ENCODE data around the gene SUFU.
"Not testable (repeated sequence)": the region's sequence is repeated elsewhere in the genome, so short reads cannot be mapped to it uniquely, and the experiment has no call there.

SUFU gene

DNA sequence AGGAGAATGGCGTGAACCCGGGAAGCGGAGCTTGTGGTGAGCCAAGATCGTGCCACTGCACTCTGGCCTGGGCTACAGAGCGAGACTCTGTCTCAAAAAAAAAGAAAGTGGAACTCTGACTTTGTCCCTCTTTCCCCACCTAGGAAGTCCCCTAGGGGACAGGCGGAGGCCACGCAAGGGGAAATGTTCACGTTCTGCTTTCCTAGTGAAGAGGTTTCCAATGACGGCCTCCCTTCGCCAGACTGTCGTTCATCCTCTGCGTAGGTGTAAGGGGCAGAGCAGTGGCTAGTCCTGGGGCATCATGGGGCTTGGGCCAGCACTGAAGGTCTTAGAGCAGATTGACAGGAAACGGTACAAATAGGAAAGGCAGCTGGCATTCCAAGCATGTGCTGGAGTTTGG, 30.6 kb downstream of the SUFU start:
- no peak overlapping the region for H3K4me3 ChIP-seq (ENCODE audit: insufficient read depth, low read depth, low read length, poor library complexity, severe bottlenecking)
- no peaks in the 10 kb centered on the region for H3K27me3 ChIP-seq (replicated peaks; ENCODE audit: control insufficient read depth, insufficient read depth, low read length, poor library complexity, severe bottlenecking)
- no peaks in the 10 kb centered on the region for H3K4me1 ChIP-seq (ENCODE audit: control insufficient read depth, insufficient read depth, low read length, poor library complexity, severe bottlenecking)
- H3K36me3 ChIP-seq (ENCODE audit: control insufficient read depth, insufficient read depth, low read length): peaks cover 9% of the 10 kb centered on the region
- no peak overlapping the region for H3K27ac ChIP-seq (ENCODE audit: insufficient read depth, low read length, poor library complexity, severe bottlenecking)
- no peaks in the 10 kb centered on the region for H3K9me3 ChIP-seq (ENCODE audit: control insufficient read depth, low read length)
- no peak for DNase-seq

DNA sequence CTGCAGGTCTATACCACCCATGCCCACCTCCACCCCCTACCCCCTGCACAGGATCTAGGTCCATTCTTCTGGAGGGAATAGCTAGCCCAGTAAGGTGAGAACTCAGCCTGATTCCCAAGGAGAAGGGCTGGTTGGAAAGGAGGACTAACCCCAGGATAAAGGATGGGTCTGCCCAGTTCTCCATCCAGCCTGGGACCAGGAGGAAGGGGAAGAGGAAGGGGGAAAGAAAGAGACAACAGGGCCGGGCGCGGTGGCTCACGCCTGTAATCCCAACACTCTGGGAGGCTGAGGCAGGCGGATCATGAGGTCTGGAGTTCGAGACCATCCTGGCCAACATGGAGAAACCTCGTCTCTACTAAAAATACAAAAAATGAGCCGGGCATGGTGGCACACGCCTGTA, 31.2 kb downstream of the SUFU start:
- not testable (repeated sequence) for H3K4me3 ChIP-seq (ENCODE audit: insufficient read depth, low read depth, low read length, poor library complexity, severe bottlenecking); DNase-seq; H3K27ac ChIP-seq (ENCODE audit: insufficient read depth, low read length, poor library complexity, severe bottlenecking); H3K36me3 ChIP-seq (ENCODE audit: control insufficient read depth, insufficient read depth, low read length); H3K4me1 ChIP-seq (ENCODE audit: control insufficient read depth, insufficient read depth, low read length, poor library complexity, severe bottlenecking); H3K9me3 ChIP-seq (ENCODE audit: control insufficient read depth, low read length); H3K27me3 ChIP-seq (replicated peaks; ENCODE audit: control insufficient read depth, insufficient read depth, low read length, poor library complexity, severe bottlenecking)

DNA sequence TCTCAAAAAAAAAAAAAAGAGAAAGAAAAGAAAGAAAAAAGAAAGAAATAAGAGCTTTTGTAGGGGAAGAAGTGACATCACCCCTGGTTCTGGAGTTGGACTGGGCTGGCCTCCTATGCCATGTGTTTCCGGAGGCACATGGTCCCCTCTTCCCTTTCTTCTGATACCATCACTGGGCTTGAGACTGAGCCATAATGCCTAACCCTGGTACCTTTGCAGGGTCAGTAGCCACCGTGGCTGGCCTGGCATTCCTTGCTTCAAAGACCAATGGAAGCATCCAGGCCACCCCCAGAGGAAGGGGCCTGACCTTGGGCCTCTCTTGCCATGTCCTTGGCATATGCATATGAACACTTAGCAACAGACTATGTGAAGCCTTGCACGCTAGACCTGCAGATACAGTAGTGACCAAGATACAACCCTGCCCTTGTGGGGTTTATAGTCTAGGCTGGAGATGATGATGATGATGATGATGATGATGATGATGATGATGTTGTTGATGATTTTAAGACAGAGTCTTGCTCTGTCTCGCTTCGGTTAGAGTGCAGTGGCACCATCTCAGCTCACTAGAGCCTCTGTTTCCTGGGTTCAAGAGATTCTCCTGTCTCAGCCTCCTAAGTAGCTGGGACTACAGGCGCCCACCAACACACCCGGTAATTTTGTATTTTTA, 31.8 kb downstream of the SUFU start:
- no peak overlapping the region for H3K27ac ChIP-seq (ENCODE audit: insufficient read depth, low read length, poor library complexity, severe bottlenecking)
- H3K36me3 ChIP-seq (ENCODE audit: control insufficient read depth, insufficient read depth, low read length): peaks cover 9% of the 10 kb centered on the region
- no peak overlapping the region for H3K4me3 ChIP-seq (ENCODE audit: insufficient read depth, low read depth, low read length, poor library complexity, severe bottlenecking)
- H3K27me3 ChIP-seq (replicated peaks; ENCODE audit: control insufficient read depth, insufficient read depth, low read length, poor library complexity, severe bottlenecking): no peaks in the 10 kb centered on the region
- no peaks in the 10 kb centered on the region for H3K9me3 ChIP-seq (ENCODE audit: control insufficient read depth, low read length)
- H3K4me1 ChIP-seq (ENCODE audit: control insufficient read depth, insufficient read depth, low read length, poor library complexity, severe bottlenecking): no peaks in the 10 kb centered on the region
- no peak for DNase-seq

DNA sequence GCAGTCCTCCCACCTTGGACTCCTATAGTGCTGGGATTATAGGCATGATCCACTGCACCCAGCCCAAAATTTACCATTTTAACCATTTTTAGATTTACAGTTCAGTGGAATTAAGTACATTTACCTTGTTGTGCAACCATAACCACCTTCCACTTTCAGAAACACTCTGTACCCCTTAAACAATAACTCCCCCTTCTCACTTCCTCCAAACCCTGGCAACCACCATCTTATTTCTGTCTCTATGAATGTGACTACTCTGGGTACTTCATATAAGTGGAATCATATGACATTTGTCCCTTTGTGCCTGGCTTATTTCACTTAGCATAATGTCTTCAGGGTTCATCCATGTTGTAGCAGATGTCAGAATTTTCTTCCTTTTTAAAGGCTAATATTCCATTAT, 33.6 kb downstream of the SUFU start:
- Histone ChIP-seq H3K27ac (ENCODE audit: insufficient read depth, low read length, poor library complexity, severe bottlenecking) (no peak overlapping the region), H3K36me3 (ENCODE audit: control insufficient read depth, insufficient read depth, low read length) (peaks cover 7% of the 10 kb centered on the region), H3K4me1 (ENCODE audit: control insufficient read depth, insufficient read depth, low read length, poor library complexity, severe bottlenecking) (no peaks in the 10 kb centered on the region), H3K27me3 (replicated peaks; ENCODE audit: control insufficient read depth, insufficient read depth, low read length, poor library complexity, severe bottlenecking) (no peaks in the 10 kb centered on the region), H3K9me3 (ENCODE audit: control insufficient read depth, low read length) (no peaks in the 10 kb centered on the region), H3K4me3 (ENCODE audit: insufficient read depth, low read depth, low read length, poor library complexity, severe bottlenecking) (no peak overlapping the region)
- DNase-seq: no peak

DNA sequence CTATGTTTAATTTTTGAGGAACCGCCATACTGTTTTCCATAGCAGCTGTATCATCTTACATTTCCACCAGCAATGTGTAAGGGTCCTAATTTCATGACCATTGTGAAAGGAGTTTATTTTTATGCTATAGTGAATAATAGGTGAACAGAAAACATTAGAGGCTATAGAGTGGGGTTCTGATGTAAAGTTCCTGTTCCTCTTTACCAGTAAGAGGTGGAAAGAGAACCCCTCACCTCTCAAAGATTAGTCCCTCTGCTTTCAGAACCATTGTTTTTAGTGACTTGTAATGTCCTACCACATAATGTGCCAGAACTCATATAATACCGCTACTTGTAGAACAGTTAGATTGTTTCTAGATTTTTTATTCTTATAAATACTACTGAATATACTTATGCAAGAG, 34.2 kb downstream of the SUFU start:
- DNase-seq: no peak
- no peak overlapping the region for H3K4me3 ChIP-seq (ENCODE audit: insufficient read depth, low read depth, low read length, poor library complexity, severe bottlenecking)
- no peaks in the 10 kb centered on the region for H3K27me3 ChIP-seq (replicated peaks; ENCODE audit: control insufficient read depth, insufficient read depth, low read length, poor library complexity, severe bottlenecking)
- H3K27ac ChIP-seq (ENCODE audit: insufficient read depth, low read length, poor library complexity, severe bottlenecking): no peak overlapping the region
- no peaks in the 10 kb centered on the region for H3K4me1 ChIP-seq (ENCODE audit: control insufficient read depth, insufficient read depth, low read length, poor library complexity, severe bottlenecking)
- no peaks in the 10 kb centered on the region for H3K9me3 ChIP-seq (ENCODE audit: control insufficient read depth, low read length)
- H3K36me3 ChIP-seq (ENCODE audit: control insufficient read depth, insufficient read depth, low read length): peaks cover 6% of the 10 kb centered on the region

DNA sequence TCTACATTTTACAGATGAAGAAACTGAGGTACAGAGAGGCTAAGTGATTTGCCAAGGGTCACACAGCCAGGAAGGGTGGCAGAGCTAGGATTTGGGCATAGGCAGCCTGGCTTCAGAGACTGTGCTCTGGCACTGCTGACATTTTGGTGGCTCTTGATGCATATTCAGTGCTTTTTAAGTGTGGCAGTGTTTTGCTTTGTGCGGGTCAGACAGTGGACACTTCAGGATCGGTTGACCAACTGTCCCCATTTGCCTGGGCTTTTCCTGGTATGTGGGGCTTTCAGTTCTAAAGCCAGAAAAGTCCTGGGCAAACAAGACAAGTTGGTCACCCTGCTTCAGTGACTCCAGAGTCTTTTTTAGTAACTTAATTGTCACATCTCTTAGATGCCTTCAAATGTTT, 35.0 kb downstream of the SUFU start:
- peaks cover 8% of the 10 kb centered on the region for H3K36me3 ChIP-seq (ENCODE audit: control insufficient read depth, insufficient read depth, low read length)
- H3K27me3 ChIP-seq (replicated peaks; ENCODE audit: control insufficient read depth, insufficient read depth, low read length, poor library complexity, severe bottlenecking): no peaks in the 10 kb centered on the region
- H3K9me3 ChIP-seq (ENCODE audit: control insufficient read depth, low read length): no peaks in the 10 kb centered on the region
- H3K4me3 ChIP-seq (ENCODE audit: insufficient read depth, low read depth, low read length, poor library complexity, severe bottlenecking): no peak overlapping the region
- no peaks in the 10 kb centered on the region for H3K4me1 ChIP-seq (ENCODE audit: control insufficient read depth, insufficient read depth, low read length, poor library complexity, severe bottlenecking)
- no peak overlapping the region for H3K27ac ChIP-seq (ENCODE audit: insufficient read depth, low read length, poor library complexity, severe bottlenecking)
- DNase-seq: no peak

DNA sequence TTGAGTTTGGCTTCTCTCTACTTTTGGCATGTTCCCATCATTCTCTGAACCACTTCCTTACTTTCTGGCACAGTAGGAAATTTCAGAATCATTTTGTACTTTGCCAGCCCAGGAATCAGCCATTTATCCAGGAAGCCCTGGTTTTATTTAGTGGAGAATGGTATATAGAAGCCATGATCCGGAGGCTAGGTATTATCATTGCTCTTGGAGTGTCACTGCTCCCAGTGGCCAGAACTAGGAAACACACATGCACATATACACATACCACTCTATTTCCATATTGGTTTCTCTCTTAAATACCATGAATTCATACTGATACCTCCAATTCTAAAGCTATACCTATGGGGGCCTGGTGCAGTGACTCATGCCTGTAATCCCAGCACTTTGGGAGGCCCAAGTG, 36.3 kb downstream of the SUFU start:
- peaks cover 4% of the 10 kb centered on the region for H3K36me3 ChIP-seq (ENCODE audit: control insufficient read depth, insufficient read depth, low read length)
- H3K27me3 ChIP-seq (replicated peaks; ENCODE audit: control insufficient read depth, insufficient read depth, low read length, poor library complexity, severe bottlenecking): no peaks in the 10 kb centered on the region
- no peak overlapping the region for H3K27ac ChIP-seq (ENCODE audit: insufficient read depth, low read length, poor library complexity, severe bottlenecking)
- H3K9me3 ChIP-seq (ENCODE audit: control insufficient read depth, low read length): no peaks in the 10 kb centered on the region
- H3K4me3 ChIP-seq (ENCODE audit: insufficient read depth, low read depth, low read length, poor library complexity, severe bottlenecking): no peak overlapping the region
- no peaks in the 10 kb centered on the region for H3K4me1 ChIP-seq (ENCODE audit: control insufficient read depth, insufficient read depth, low read length, poor library complexity, severe bottlenecking)
- DNase-seq: no peak

DNA sequence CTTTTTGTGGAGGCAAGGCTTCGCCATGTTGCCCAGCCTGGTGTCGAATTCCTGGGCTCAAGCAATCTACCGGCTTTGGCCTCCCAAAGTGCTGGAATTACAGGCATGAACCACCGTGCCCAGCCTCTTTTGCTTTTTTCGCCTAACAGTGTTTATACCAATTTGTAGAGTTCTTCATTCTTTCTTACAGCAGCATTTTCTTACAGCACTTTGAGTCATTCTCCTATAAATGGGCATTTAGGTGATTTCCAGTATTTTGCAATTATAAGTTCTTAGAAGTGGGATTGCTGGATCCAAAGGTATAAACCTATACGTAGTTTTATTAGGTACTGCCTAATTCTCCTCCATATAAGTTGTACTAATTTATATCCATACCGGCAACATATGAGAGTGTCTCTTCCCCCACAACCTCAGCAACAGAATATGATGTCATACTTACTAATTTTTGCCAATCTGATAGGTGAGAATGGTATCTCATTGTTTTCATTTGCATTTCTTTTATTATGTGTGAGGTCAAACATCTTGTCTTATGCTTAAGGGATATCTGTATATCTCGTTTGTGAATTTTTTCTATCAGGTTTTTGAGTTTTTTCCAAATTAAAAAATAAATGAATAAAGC, 39.1 kb downstream of the SUFU start:
- no peak for DNase-seq
- no peaks in the 10 kb centered on the region for H3K27me3 ChIP-seq (replicated peaks; ENCODE audit: control insufficient read depth, insufficient read depth, low read length, poor library complexity, severe bottlenecking)
- H3K36me3 ChIP-seq (ENCODE audit: control insufficient read depth, insufficient read depth, low read length): peaks cover 3% of the 10 kb centered on the region
- H3K4me1 ChIP-seq (ENCODE audit: control insufficient read depth, insufficient read depth, low read length, poor library complexity, severe bottlenecking): no peaks in the 10 kb centered on the region
- H3K4me3 ChIP-seq (ENCODE audit: insufficient read depth, low read depth, low read length, poor library complexity, severe bottlenecking): no peak overlapping the region
- H3K9me3 ChIP-seq (ENCODE audit: control insufficient read depth, low read length): no peaks in the 10 kb centered on the region
- no peak overlapping the region for H3K27ac ChIP-seq (ENCODE audit: insufficient read depth, low read length, poor library complexity, severe bottlenecking)

DNA sequence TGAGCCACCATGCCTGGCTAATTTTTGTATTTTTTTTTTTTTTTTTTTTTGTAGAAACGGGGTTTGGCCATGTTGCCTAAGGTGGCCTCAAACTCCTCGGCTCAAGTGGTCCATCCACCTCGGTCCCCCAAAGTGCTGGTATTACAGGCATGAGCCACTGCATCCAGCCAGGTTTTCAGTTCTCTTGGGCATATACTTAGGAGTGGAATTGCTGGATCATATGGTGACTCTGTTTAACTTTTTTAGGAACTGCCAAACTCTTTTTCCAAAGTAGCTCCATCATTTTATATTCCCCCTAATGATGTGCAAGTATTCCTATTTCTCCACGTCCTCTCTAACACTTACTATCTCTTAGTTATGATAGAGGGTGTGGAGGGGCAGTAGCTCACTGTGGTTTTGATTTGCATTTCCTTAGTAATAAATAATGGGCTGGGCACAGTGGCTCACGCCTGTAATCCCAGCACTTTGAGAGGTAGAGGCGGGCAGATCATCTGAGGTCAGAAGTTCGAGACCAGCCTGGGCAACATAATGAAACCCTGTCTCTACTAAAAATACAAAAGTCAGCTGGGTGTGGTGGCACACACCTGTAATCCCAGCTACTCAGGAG, 41.6 kb downstream of the SUFU start:
- H3K36me3 ChIP-seq (ENCODE audit: control insufficient read depth, insufficient read depth, low read length): peaks cover 8% of the 10 kb centered on the region
- DNase-seq: no peak
- H3K4me1 ChIP-seq (ENCODE audit: control insufficient read depth, insufficient read depth, low read length, poor library complexity, severe bottlenecking): no peaks in the 10 kb centered on the region
- no peak overlapping the region for H3K27ac ChIP-seq (ENCODE audit: insufficient read depth, low read length, poor library complexity, severe bottlenecking)
- no peak overlapping the region for H3K4me3 ChIP-seq (ENCODE audit: insufficient read depth, low read depth, low read length, poor library complexity, severe bottlenecking)
- H3K9me3 ChIP-seq (ENCODE audit: control insufficient read depth, low read length): no peaks in the 10 kb centered on the region
- no peaks in the 10 kb centered on the region for H3K27me3 ChIP-seq (replicated peaks; ENCODE audit: control insufficient read depth, insufficient read depth, low read length, poor library complexity, severe bottlenecking)

DNA sequence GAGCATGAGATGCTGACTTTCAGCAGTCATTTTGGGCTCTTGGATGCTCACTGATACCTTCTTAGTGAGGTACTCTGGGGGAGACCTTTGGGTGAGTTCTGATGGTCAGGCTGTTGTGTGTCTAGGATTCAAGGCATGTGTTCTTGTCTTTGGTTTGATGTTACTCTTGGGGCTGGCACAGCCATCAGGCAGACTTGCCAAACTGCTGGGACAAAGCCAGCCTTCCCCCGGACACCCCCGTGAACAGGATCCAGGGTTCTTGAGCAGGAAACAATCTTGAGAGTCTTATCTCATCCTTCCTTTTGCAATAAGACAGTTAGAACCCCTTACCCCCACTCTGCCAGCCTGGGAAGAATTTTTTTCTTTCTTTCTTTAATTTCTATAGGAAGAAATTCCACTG, 42.2 kb downstream of the SUFU start:
- no peaks in the 10 kb centered on the region for H3K4me1 ChIP-seq (ENCODE audit: control insufficient read depth, insufficient read depth, low read length, poor library complexity, severe bottlenecking)
- H3K4me3 ChIP-seq (ENCODE audit: insufficient read depth, low read depth, low read length, poor library complexity, severe bottlenecking): no peak overlapping the region
- no peak overlapping the region for H3K27ac ChIP-seq (ENCODE audit: insufficient read depth, low read length, poor library complexity, severe bottlenecking)
- no peak for DNase-seq
- H3K27me3 ChIP-seq (replicated peaks; ENCODE audit: control insufficient read depth, insufficient read depth, low read length, poor library complexity, severe bottlenecking): no peaks in the 10 kb centered on the region
- H3K9me3 ChIP-seq (ENCODE audit: control insufficient read depth, low read length): no peaks in the 10 kb centered on the region
- H3K36me3 ChIP-seq (ENCODE audit: control insufficient read depth, insufficient read depth, low read length): peaks cover 14% of the 10 kb centered on the region
